GM18907 (cell line): Measurements from ENCODE around the gene TMEM258.

Source experiments
- ATAC-seq: cut with Tn5 transposase; IDR thresholded peaks from one replicate; pipeline ENCODE4 v1.9.1; 2021; ENCODE audit warnings: mild to moderate bottlenecking, moderate library complexity; ENCODE audit not compliant: unreplicated experiment

The TMEM258 gene

DNA sequence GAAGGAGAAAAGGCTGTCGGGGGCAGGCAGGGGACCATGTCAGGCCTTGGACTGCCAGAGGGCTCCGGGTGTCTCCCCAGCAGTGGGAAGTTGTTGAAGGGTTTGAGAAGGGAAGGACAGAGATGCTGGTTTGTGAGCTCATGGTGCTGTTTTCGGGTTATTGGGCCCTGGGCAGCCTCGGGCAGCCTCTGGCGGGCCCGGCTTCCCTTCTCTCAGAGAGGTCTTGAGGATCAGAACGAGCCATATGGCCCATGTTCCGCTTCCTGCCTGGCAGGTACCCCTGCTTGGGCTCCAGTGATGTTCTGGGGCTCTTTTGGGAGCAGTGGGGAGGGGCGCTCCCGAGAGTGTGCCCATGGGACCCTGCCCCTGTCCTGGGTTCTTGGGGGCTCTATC, 30.2 kb downstream of the TMEM258 start:
- ATAC-seq = no peak

GRCh38 chr11:61761440-61762222, 30.8 kb downstream of the TMEM258 start:
- ATAC-seq = no peak

DNA sequence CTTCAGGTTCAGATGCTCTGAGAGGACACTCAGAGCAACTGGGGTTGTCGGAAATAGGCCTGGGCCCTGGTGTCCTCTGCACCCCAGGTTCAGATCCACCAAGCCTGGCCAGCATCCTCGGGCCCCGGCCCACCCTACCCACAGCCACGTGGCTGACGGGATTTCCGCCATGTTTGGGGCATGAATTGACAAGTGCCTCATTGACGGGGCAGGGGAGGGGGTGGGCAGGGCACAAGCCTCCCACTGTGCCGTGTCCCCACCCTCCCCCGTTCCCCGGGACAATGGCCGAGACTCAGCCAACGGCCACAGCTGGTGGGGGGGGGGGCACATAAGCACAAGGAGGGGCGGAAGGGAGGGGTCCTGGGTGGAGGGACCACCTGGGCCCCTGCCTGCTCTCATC, 31.5 kb downstream of the TMEM258 start:
- ATAC-seq = no peak

DNA sequence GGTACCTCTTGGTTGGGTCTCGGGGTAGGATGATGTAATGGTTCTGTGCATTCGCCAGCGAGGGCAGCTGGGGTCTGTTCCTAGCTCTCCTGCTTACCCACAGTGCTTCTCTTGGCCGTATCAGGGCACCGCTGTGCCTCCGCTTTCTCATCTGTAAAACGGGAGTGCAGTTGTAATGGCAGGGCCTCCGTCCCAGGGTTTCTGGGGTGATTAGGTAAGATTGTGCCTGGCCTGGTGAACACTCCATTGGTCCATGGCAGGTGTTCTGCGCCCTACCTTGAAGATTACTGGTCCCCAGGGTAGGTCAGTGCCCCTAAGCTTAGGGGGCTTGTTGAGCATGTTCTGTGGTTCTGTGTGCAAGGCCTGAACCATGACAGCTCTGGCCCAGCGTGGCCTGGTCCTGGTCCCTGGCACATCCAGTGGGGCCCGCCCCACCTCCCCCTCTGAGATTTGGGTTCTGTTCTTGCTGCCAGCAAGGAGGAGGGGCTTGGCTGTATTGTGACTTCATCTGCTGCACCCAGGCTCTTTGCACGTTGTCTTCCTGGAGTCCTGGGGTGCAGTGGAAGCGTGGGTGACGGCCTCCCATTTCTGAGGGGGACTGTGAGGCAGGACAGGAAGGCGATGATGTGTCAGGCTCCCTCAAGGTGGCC, 35.1 kb downstream of the TMEM258 start:
- ATAC-seq = no peak

- ATAC-seq = peak; percentile 44
Observed at GRCh38 chr11:61756452-61757212, 35.8 kb downstream of the TMEM258 start.

GRCh38 chr11:61756147-61756451, 36.3 kb downstream of the TMEM258 start:
- no peak for ATAC-seq

- no peak for ATAC-seq
Observed at GRCh38 chr11:61754534-61755482, 37.6 kb downstream of the TMEM258 start.

- ATAC-seq = no peak
Observed at GRCh38 chr11:61753672-61754071, 38.7 kb downstream of the TMEM258 start.

GRCh38 chr11:61752925-61753521, 39.4 kb downstream of the TMEM258 start:
- ATAC-seq = no peak

DNA sequence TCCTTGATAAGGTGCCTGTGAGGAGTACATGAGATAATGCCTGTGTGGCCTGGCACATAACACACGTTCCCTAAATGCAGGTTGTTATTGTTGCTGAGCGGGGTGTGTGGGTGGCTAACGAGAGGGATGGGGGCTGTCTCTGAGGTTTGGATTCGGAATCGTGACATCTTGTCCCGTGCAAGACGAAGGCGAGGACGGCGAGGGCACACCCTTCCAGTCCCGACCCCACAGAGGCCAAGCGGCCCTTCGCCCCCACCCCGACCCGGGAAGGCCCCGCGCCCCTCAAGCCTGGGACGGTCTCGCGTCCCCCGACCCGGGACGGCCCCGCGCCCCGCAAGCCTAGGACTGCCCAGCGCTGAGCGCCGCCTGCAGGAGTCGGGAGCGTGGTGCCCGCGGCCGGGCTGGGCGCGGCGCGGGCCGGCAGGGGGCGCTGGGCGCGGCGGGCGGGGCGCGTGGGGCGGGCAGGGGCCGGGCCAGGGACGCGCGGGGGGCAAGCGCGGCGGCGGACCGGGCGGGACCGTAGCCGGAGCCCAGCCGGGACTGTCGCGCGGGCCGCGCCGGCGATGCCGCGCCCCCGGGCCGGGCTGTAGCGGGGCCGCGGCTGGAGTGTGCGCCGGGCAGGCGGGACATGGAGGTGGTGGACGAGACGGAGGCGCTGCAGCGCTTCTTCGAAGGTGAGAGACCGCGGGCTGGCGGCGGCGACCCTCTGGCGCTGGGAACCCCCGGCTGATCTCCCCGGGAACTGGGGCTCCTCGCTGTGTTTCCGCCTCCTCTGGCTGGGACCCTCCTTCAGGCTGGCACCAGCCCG, 40.1 kb downstream of the TMEM258 start, which contains the start of gene MYRF:
MYRF (plus strand) TSS at position 520 of the 808 bp plus-strand sequence; CDS start at position 629, 109 bp downstream.
- ATAC-seq = no peak

DNA sequence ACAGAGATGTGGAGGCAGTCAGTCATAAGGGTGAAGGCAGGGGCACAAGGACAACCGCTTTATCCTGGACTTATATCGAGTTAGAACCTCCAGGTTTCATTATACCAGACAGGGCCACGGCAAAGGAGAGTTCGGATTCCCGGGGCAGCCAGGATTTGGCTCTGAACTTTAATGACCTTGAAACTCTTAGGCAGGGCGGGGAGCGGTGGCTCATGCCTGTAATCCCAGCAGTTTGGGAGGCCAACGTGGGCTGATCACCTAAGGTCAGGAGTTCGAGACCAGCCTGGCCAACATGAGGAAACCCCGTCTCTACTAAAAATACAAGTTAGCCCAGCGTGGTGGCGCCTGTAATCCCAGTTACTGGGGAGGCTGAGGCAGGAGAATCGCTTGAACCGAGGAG, 41.0 kb downstream of the TMEM258 start:
- no peak for ATAC-seq

DNA sequence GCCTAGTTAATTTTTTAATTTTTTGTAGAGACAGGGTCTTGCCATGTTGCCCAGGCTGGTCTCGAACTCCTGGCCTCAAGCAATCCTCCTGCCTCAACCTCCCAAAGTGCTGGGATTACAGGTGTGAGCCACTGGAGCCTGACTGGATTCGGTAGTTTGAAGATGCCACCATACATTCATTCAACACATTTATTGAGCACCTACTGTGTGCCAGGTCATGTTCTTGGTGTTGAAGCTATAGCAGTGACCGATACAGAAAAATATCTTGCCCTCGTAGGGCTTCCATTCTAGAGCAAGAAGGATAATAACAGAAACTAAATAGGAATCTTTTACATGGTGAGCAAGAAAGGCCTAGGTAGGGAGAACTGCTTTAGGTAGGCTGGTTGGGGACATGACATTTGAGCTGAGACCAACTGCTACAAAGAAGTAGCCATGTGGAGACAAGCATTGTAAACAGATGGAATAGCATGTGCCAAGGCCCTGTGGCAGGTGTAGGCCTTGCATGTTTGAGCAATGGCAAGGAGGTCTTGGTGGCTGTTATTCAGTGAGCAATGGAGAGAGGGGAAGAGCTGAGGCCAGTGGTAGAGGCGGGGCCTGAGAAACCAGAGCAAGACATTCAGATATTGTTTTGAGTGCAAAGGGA, 41.6 kb downstream of the TMEM258 start:
- no peak for ATAC-seq

GRCh38 chr11:61749591-61750217, 42.7 kb downstream of the TMEM258 start:
- ATAC-seq = no peak

DNA sequence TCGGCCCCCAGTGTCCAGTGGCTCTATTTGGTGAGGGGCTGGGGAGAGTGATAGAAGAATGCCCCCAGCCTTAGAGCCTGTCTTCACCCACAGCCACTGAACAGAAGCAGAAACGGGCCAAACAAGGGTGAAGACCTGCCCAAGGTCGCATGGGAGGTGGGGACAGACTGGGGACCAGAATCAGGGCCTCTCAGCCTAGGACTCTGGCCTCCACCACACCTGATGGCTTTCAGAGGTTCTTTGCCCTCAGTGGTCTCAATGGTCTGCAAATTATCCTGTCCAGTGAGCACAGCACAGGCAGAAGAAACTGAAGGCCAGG, 44.5 kb downstream of the TMEM258 start:
- ATAC-seq = no peak

DNA sequence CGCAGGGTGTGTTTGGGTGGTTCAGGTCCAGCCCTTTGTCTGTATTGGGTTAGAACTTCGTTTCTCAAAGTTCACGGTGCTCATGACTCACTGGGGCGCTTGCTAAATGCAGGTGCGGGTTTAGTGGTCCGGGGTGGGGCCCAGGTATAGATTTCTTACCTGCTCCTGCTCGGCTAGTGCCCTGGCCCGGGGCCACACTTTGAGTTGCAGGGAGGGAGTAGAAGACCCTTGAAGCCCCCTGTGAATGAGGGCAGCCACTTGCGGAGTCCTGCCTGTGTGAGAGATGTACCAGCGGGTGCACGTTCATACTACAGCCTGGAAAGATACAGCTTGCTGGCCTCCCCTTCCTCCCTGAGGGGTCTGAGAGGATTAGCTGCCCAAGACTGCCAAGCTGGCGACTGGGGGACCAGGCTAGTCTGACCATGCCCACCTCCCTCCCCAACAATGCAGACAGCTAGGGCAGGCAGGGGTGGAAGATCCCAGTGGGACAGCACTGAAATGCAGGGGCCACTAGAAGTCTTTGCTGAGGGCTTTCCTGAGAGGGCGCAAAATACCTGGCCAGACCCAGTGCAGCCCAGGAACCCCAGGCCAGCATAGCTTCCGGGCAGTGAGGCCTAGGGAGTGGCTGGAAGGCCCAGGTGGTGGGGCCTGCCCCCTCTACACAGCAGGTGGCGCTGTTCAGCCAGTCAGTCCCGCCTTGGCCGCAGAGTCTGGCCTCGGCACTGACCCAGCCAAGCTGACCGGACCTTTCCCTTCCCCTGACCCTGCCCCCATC, 45.0 kb downstream of the TMEM258 start:
- ATAC-seq = no peak

GRCh38 chr11:61746442-61747191, 45.8 kb downstream of the TMEM258 start:
- ATAC-seq = no peak

DNA sequence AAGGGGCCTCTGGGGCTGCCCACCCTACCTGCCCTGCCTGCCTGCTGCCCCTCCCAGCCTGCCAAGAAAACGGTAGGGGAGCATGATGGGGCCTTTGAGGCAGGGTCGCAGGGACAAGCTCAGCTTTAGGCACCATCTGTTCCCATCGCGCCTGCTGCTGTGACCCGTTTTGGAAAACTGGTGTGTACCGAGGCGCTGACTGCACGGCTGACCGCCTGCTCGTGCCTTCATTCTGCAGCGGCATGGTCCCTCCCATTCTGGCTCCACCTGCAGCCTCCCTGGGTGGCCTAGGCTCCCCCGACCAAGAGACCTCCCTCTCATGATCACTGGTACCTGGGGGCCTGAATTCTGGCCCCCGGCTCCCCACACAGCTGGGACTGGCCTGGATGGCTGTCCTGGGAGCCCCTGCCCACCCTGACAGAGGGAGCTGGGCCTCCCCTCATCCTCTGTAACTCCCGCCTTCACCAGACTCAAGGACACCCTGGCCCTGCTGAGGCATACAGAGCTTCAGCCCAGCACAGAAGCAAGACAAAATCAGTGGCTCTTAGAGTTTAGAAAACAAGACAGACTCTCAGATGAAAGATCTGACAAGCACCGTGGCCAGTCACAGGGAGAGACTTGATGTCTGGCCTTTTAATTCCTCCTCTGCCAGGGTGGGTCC, 46.5 kb downstream of the TMEM258 start:
- no peak for ATAC-seq
